GM18858 (cell line): ENCODE measurements around the gene IL18.
"Not testable (repeated sequence)": the region's sequence is repeated elsewhere in the genome, so short reads cannot be mapped to it uniquely, and the experiment has no call there.

Experiments
- ATAC-seq: cut with Tn5 transposase; IDR thresholded peaks from one replicate; pipeline ENCODE4 v1.9.1; 2021; ENCODE audit not compliant: unreplicated experiment

Gene IL18

GRCh38 chr11:112121981-112122615 is 41.8 kb downstream of the IL18 start:
- no peak for ATAC-seq

GRCh38 chr11:112118176-112118575 is 45.7 kb downstream of the IL18 start:
- no peak for ATAC-seq

GRCh38 chr11:112115386-112115785 is 48.5 kb downstream of the IL18 start:
- ATAC-seq = no peak

GRCh38 chr11:112114460-112114859 is 49.4 kb downstream of the IL18 start:
- ATAC-seq = no peak

- no peak for ATAC-seq
Observed at GRCh38 chr11:112113539-112114457, 50.1 kb downstream of the IL18 start.

- no peak for ATAC-seq
Observed at GRCh38 chr11:112106070-112106469, 57.8 kb downstream of the IL18 start.

GRCh38 chr11:112103446-112103845 is 60.4 kb downstream of the IL18 start:
- ATAC-seq = no peak

GRCh38 chr11:112100462-112100861 is 63.4 kb downstream of the IL18 start:
- no peak for ATAC-seq

- no peak for ATAC-seq
Observed at GRCh38 chr11:112097734-112098528, 66.0 kb downstream of the IL18 start.

- ATAC-seq = no peak
Observed at GRCh38 chr11:112096194-112096593, 67.7 kb downstream of the IL18 start.

- not testable (repeated sequence) for ATAC-seq
Observed at GRCh38 chr11:112095302-112095701, 68.6 kb downstream of the IL18 start.
